Fibroblast of peridontal ligament (primary cell): ENCODE data around the gene ITIH1.
"Not testable (repeated sequence)": the region's sequence is repeated elsewhere in the genome, so short reads cannot be mapped to it uniquely, and the experiment has no call there.

ENCODE experiments used
- DNase-seq: peaks from one replicate; pipeline ENCODE4 v3.0.0-alpha.2; 2010; ENCODE audit errors: extremely low read depth

ITIH1 gene

GRCh38 chr3:52777127-52777958 lies at the start of gene ITIH1:
TSS of gene ITIH1 (plus strand) at chr3:52777599. CDS start at chr3:52777616, 17 bp downstream.
- no peak for DNase-seq

DNA sequence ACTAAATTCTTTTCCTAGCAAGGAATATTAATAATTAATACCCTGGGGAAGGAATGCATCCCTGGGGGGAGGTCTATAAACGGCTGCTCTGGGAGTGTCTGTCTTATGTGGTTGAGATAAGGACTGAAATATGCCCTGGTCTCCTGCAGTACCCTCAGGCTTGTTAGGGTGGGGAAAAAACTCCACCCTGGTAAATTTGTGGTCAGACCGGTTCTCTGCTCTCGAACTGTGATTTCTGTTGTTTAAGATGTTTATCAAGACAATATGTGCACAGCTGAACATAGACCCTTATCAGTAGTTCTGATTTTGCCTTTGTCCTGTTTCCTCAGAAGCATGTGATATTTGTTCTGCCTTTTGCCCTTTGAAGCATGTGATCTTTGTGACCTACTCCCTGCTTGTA lies 48.6 kb upstream of the ITIH1 start:
- not testable (repeated sequence) for DNase-seq

GRCh38 chr3:52730681-52731080 lies 46.7 kb upstream of the ITIH1 start:
- no peak for DNase-seq

DNA sequence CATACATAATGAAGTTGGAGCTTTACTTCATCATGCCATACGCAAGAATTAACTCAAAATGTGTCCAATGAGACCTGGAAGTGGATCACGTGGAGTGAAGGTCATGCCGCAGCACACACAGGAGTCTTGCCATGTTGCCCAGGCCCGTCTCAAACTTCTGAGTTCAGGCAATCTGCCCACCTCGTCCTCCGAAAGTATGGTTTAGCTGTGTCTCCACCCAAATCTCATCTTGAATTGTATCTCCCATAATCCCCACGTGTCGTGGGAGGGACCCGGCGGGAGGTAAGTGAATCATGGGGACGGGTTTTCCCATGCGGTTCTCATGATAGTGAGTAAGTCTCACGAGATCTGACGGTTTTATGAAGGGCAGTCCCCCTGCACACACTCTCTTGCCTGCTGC lies 45.8 kb upstream of the ITIH1 start:
- no peak for DNase-seq

DNA sequence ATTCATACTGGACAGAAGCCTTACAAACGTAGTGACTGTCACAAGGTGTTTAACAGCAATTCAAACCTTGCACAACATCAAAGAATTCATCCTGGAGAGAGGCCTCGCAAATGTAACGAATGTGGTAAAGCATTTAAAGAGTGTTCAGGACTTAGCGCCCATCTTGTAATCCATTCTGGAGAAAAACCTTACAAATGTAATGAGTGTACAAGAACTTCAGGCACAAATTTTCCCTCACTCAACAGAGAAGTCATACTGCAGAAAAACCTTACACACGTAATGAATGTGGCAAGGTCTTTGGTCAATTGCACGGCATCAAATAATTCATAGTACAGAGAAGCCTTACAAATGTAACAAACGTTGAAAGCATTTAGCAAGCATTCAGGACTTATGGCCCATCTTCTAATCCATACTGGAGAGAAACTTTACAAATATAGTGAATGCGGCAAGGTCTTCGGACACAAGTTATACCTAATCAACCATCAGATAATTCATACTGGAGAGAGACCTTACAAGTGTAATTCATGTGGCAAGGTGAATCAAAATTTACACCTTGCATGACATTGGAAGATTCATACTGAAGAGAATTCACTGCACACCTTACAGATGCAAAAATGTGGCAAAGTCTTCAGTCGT lies 44.0 kb upstream of the ITIH1 start:
- no peak for DNase-seq

- no peak for DNase-seq
Observed at GRCh38 chr3:52739730-52740129, 37.7 kb upstream of the ITIH1 start.

DNA sequence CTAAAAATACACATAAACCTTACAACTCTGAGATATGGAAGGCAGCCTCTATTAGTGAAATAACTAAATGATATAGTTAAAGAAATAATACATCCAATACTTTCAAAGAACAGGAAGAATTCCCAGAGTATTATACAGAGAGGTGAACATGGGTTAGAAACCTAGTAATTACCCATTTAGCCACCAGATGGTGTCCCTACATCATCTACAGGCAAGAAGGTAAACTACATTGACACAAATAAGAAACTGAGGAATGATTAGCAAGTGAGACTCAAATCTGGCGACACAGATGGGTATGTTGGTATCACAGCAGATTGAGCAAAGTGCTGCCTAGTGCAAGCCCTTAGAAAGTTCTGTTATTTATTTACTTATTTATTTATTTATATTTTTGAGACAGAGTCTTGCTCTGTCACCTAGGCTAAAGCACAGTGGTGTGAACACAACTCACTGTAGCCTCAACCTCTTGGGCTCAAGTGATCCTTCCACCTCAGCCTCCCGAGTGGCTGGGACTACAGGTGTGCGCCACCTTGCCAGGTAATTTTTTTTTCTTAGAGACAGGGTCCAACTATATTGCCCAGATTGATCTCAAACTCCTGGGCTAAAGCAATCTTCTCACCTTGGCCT lies 34.9 kb upstream of the ITIH1 start:
- DNase-seq: peak; percentile 63

GRCh38 chr3:52743152-52743551 lies 34.2 kb upstream of the ITIH1 start:
- DNase-seq: no peak

DNA sequence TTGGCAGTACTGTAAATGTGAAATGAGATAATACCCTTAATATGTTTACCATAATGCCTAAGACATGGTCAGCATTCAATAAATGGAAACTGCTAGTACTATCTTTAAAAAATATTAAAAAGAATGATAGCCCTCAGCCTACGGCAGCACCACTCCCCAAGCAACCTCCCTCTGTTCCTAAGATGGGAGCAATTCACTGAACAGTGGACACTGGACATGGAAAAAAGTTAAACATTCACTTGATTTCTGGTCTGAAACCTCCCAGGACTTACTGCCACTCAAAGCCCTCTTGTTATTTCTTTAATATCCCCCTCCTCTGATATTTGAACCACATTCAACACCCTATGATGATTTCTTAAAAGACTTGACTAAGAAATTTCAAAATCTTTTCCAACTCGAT lies 33.7 kb upstream of the ITIH1 start:
- DNase-seq: no peak

DNA sequence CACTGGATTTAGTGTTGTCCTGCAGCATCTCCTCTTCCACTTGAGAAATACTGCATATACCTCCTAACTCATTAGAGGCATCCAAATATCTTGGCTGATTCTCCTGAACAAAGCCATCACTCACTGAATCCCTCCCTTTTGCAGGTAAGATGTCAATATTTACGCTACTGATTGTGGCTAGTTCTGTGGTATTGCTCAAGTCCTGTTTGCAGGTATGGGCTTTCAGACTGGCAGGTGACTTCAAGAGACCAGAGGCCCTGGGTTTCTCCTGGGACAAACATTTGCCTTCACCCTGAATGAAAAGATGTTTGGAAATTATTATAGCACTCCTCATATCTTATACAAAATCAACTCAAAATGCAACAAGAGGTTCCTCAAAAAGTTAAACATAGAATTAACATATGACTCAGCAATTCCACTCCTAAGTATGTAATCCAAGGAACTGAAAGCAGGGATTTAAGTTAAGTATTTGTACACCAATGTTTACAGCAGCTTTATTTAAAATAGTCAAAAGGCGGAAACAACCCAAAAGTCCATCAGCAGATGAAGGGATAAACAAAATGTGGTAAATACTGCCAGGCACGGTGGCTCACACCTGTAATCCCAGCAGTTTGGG lies 25.2 kb upstream of the ITIH1 start:
- DNase-seq: peak; percentile 70

- DNase-seq: no peak
Observed at GRCh38 chr3:52754373-52754772, 23.0 kb upstream of the ITIH1 start.

- peak; percentile 64 for DNase-seq
Observed at GRCh38 chr3:52756141-52756540, 21.3 kb upstream of the ITIH1 start.

GRCh38 chr3:52763466-52763865 lies 13.9 kb upstream of the ITIH1 start:
- DNase-seq: no peak

DNA sequence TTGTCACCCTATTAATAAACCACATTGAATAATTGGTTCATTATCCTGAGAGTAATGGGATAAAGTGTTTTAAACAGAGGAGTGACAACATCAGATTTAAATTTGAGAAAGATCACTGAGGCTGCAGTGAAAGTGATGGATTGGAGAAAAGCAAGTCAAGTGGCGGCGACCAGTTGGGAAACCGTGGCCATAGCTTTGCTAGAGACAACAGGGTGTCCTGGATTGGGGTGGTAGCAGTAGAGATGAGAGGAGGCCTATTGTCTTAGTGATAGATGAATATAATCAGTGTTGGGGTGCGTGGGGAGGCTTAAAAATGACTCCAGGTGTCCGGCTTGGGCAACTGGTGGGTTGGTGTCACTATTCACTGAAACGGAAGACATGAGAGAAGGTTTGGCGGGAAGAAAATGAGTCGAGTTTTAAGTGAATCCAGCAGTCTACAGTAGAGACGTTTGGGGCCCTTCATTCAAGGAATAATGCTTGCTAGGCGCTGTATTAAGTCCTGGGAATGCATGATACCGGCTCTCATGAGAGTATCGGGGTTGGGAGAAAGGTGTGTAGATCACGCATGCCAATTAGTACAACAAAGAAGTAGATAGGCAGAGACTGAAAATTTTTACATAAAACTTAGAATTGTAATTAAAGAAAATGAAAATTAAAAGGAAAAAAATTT lies 7.5 kb upstream of the ITIH1 start:
- DNase-seq: no peak

DNA sequence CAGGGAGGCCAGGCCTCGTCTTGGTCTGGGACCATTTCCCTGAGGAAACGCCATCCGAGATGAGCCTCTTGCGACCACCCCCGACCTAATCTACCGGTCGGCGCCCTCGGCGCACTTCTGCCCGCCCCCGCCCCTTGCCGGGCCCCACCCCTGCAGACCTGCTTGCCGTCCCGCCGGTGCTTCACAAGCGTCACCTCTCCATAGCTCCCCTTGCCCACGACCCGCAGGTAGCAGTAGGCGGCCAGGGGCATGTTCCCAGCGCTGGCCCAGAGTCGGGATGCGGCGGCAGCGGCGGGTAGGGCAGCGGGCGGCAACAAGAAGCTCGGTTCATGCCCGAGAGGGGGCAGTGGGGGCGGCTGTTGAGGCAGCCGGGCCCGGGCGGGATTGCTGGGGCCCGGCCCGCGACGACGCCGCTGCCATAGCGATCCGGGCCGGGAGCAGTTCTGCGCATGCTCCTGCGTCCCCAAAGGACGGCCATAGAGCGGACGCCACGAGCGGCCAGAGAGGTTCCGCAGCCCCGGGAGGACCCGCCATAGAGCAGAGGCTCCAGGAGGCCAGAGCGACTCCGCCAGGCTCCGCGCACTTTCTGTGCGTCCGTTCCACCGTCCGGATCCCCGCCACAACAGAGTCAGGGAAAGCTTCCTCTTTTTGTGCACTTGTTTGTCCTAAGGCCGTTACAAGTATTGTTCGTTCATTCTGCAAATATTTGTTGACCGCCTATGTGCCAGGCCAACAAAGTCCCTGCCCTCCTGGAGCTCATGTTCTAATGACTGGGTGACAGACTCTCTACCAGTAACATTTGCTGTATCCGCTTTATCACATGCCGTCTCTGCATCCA lies 6.7 kb upstream of the ITIH1 start, which contains the start of gene NEK4:
Gene NEK4, minus strand, starts transcription at position 445 of the 838 bp plus-strand sequence. Its CDS starts 194 bp downstream, at position 251.
- DNase-seq: peak; percentile 86

- DNase-seq: no peak
Observed at GRCh38 chr3:52771334-52771681, 6.1 kb upstream of the ITIH1 start.

DNA sequence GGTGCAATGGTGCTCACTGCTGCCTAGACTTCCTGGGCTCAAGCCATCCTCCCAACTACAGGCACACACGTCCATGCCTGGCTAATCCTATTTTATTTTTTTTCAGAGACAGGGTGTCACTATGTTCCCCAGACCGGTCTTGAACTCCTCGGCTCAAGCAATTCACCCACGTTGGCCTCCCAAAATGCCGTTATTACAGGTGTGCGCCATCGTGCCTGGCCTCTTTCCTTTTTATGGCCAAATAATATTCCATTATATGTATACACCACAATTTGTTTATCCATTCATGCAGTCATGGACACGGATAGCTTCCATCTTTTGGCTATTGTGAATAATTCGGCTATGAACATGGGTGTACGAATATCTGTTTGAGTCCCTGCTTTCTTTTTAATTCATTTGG lies 5.7 kb upstream of the ITIH1 start:
- no peak for DNase-seq

- DNase-seq: no peak
Observed at GRCh38 chr3:52773361-52774065, 3.9 kb upstream of the ITIH1 start.

DNA sequence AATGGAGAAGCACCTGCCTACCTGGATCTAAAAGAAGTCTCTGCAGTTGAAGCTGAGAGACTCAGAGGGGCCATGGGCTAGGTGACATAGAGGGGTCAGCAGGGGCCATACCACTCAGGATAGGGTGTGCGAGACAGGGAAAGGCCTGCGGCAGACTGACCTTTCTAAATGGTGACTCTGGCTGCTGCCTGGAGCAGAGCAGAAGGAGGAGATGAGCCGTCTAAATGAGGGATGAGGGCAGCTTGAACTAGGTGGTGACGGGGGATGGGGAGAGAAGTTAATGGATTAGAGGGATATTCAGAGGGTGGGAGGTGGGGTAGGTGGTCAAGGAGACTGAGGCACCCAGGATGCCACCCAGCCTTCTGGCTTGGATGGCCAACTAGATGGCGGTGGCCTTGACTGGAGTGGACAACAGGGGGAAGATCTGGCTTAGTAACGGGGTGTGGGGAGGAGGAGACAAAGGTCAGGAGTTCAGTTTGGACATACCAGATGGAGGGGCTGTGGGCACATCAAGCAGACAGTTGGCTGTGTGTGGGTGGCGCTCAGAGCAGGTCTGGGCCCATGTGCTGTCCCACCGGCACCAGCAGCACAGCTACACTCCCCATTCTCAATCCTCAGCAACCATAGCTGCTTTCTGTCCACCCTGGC lies 3.2 kb upstream of the ITIH1 start:
- DNase-seq: no peak
